BJ (cell line): ENCODE measurements around the gene TOR4A. TPM values are rescaled to one million over a fixed set of nuclear protein-coding genes. Genes with fewer than 3 reads are reported as not detected.

Source experiments
- CTCF ChIA-PET: fragments of 350-600 bp; formaldehyde crosslinking; extraction: SDS; loops from one replicate; lab custom pipeline; 2021; ENCODE audit warnings: antibody characterized with exemption, inconsistent platforms; lab: Yijun Ruan, JAX
- POLR2A ChIA-PET: fragments of 300-600 bp; sonication (Branson Sonifier 250); formaldehyde crosslinking; extraction: SDS; loops from one replicate; lab custom pipeline; 2021; ENCODE audit warnings: antibody characterized with exemption; lab: Charles Lee
- DNase-seq: peaks from one replicate; pipeline ENCODE4 v3.0.0-alpha.2; 2011; ENCODE audit warnings: low read depth
- H3K27me3 ChIP-seq: 2 replicates; pipeline ENCODE4 v1.6.0; 2011; ENCODE audit warnings: low read length; ENCODE audit not compliant: control insufficient read depth, insufficient read depth
- H3K36me3 ChIP-seq: 2 replicates; pipeline ENCODE4 v1.5.1; 2011; ENCODE audit warnings: low read length; ENCODE audit not compliant: control insufficient read depth, insufficient read depth
- H3K4me3 ChIP-seq: 2 replicates; pipeline ENCODE4 v1.5.1; 2011; ENCODE audit warnings: low read depth, mild to moderate bottlenecking, control low read depth, low read length
- polyA plus RNA-seq: library from polyadenylated mRNA; depleted of rRNA; stranded (reverse); fragments of >200 nt; gene quantifications from 2 replicates; pipeline ENCODE4 v1.2.3, GENCODE V29; 2011
- TF ChIP-seq, protein P1 (sequence below): IDR thresholded peaks from 2 replicates; pipeline ENCODE4 v1.5.1; 2011; ENCODE audit warnings: low read depth, mild to moderate bottlenecking, control low read depth, inconsistent platforms, low read length, moderate library complexity; ENCODE audit not compliant: insufficient read depth

TOR4A gene
- polyA plus RNA-seq, 1 experiment = 23.8 TPM

DNA sequence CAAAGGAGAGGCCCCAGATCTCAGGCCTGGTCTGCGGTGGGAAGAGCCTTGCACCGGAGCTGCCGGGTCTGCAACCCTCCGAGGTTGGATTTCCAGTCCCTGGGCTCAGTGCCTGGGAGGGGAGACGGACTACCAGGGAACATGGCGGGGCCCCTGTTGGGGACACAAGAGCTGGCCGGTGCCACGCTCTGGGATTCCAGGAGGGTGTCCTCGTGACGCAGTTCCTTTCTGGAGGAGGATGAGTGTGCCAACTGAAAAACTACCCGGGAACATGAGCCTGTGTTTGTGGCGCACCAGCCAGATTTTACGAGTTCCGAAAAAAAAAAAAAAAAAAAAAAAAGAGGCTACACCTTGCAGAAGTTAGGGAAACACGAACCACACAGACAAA, 15.6 kb downstream of the TOR4A start:
- ChIA-PET CTCF (interaction anchor here (0.6 to 1.2 kb wide), 4 partner anchors 9 to 153 kb away, joined by 3 to 6 read pairs (median 3); partner anchors contain the start of gene NRARP), POLR2A (interaction anchor here (0.5 kb wide), 1 partner anchor 8 kb away, joined by 10 read pairs; no protein-coding TSS in a partner anchor)
- Histone ChIP-seq H3K36me3 (no peaks in the 10 kb centered on the region), H3K4me3 (no peak overlapping the region), H3K27me3 (peaks cover 11% of the 10 kb centered on the region)
- no peak for DNase-seq
- TF ChIP-seq, protein P1, sequence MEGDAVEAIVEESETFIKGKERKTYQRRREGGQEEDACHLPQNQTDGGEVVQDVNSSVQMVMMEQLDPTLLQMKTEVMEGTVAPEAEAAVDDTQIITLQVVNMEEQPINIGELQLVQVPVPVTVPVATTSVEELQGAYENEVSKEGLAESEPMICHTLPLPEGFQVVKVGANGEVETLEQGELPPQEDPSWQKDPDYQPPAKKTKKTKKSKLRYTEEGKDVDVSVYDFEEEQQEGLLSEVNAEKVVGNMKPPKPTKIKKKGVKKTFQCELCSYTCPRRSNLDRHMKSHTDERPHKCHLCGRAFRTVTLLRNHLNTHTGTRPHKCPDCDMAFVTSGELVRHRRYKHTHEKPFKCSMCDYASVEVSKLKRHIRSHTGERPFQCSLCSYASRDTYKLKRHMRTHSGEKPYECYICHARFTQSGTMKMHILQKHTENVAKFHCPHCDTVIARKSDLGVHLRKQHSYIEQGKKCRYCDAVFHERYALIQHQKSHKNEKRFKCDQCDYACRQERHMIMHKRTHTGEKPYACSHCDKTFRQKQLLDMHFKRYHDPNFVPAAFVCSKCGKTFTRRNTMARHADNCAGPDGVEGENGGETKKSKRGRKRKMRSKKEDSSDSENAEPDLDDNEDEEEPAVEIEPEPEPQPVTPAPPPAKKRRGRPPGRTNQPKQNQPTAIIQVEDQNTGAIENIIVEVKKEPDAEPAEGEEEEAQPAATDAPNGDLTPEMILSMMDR = no peak

DNA sequence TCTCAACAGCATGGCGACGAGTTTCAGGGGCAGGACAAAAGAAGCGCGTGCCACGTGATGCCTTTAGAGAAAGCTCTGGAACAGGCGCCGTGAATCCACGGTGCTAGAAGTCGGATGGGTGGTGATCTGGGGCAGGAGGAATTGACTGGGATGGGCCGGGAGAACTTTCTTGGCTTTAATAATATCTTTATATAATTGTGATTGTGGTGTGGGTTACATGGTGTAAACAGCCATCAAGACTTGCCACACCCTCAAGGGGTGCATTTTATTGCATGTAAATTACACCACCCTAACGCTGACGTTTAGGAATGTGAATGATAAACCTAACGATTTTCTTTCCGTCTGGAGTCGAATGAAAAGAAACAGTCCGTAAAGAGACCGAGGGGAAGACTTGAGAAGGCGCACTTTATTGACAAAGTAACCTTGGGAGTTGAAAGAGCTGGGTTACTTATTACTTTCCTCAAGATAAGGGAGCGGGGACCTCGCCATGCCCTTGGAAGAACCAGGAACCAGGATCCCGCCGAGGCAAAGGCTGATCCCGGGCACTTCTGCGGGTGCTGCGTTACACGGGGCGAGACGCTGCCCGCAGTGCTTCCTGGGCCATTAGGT, 16.1 kb downstream of the TOR4A start:
- CTCF ChIA-PET = interaction anchor here (0.9 to 1.2 kb wide), 4 partner anchors 9 to 152 kb away, joined by 3 to 6 read pairs (median 3); partner anchors contain the start of gene NRARP
- DNase-seq = no peak

DNA sequence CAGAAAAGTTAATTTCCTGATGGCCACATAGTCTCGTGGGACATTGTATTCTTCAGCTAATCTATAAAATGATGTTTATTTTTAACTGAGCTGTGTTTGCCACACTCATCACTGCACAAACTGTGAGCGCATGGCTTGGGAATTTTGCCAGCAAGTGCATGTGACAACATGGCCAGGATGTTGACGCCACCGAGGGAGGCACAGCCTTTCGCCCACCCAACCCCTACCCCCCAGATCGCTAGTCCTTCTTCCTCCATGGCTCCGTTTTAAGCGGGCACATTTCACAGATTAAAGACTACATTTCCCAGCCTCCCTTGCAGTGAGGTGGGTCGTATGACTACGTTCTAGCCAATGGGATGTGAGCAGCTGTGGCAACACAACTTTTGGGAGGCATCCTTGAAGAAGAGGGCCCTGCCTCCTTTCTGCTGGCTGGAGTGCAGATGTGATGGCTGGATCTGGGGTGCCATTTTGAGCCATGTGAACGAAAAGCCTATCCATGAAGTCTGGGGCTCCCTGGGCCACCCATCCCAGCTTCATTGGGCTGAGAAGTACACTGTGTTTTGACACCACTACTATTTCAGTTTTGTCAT, 16.7 kb downstream of the TOR4A start:
- CTCF ChIA-PET = interaction anchor here (0.8 to 1.4 kb wide), 5 partner anchors 8 to 40 kb away, joined by 3 to 6 read pairs (median 3); partner anchors contain the start of gene NRARP

More for the DNA sequence above, 16.1 kb downstream of the TOR4A start:
- Histone ChIP-seq H3K36me3 (no peaks in the 10 kb centered on the region), H3K27me3 (peaks cover 14% of the 10 kb centered on the region), H3K4me3 (no peak overlapping the region)
- TF ChIP-seq, protein P1 = no peak
- POLR2A ChIA-PET = interaction anchor here (0.5 kb wide), 2 partner anchors 9 to 93 kb away, joined by 4 to 10 read pairs; no protein-coding TSS in a partner anchor

DNA sequence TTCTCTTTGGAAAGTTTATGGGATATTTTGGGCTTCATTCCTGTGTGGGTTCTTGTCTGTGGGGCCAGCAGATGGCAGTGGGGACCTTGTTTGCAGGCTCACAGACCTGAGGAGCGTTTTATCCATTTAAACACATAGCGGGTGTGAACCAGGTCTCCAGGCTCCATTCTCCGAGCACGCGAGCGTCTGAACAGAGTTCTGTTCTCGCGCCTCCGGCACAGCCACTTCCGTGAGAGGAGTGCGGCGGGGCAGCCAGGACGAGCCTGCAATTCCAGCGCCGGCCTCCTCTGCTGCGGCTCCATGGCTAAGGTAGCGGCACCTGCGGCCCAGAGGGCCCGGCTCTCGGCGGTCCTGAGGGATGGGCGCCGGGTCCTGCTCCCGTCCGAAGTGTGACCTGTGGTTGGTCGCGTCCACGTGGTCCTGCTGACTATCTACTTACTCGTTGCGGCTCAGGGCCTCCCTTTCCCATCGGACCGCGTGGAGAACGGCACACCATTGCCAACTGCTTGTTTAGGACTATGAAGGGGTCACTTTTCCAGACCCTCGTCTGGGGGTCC, 17.2 kb downstream of the TOR4A start:
- Histone ChIP-seq H3K4me3 (no peak overlapping the region), H3K36me3 (no peaks in the 10 kb centered on the region), H3K27me3 (peaks cover 23% of the 10 kb centered on the region)
- CTCF ChIA-PET = interaction anchor here (0.8 to 1.4 kb wide), 3 partner anchors 10 to 40 kb away, joined by 3 to 5 read pairs (median 3); no protein-coding TSS in a partner anchor
- TF ChIP-seq, protein P1 = peak; percentile 39
- POLR2A ChIA-PET = no interaction called here
- DNase-seq = no peak

More for the DNA sequence above, 16.7 kb downstream of the TOR4A start:
- no peak for DNase-seq
- TF ChIP-seq, protein P1 = no peak
- no peaks in the 10 kb centered on the region for H3K36me3 ChIP-seq
- H3K27me3 ChIP-seq = peaks cover 20% of the 10 kb centered on the region
- no peak overlapping the region for H3K4me3 ChIP-seq
- POLR2A ChIA-PET = interaction anchor here (0.5 kb wide), 1 partner anchor 93 kb away, joined by 4 read pairs; no protein-coding TSS in a partner anchor
